Neural progenitor cell (in vitro differentiated cells): ENCODE data around the gene SPAG8. TPM values are rescaled to one million over a fixed set of nuclear protein-coding genes. Genes with fewer than 3 reads are reported as not detected.

Experiments
- DNase-seq: peaks from one replicate; pipeline ENCODE4 v3.0.0-alpha.2; 2016; ENCODE audit warnings: low spot score
- H2AFZ ChIP-seq: fragments of 200-600 bp; sonication (generic); replicated peaks from 2 replicates; pipeline ENCODE4 v1.6.1; 2016; ENCODE audit warnings: antibody characterized with exemption
- H3F3A ChIP-seq: fragments of 200-600 bp; sonication (generic); 2 replicates; pipeline ENCODE4 v1.6.1; 2016; ENCODE audit warnings: antibody characterized with exemption, low read depth
- H3K27ac ChIP-seq: fragments of 200-600 bp; sonication (generic); 2 replicates; pipeline ENCODE4 v1.5.1; 2016; ENCODE audit warnings: mild to moderate bottlenecking
- H3K27me3 ChIP-seq: fragments of 200-600 bp; sonication (generic); 2 replicates; pipeline ENCODE4 v1.6.1; 2016; ENCODE audit warnings: mild to moderate bottlenecking, moderate library complexity
- H3K36me3 ChIP-seq: fragments of 200-600 bp; sonication (generic); 2 replicates; pipeline ENCODE4 v1.5.1; 2016
- H3K4me1 ChIP-seq: fragments of 200-600 bp; sonication (generic); 2 replicates; pipeline ENCODE4 v1.6.1; 2016; ENCODE audit warnings: mixed run types
- H3K4me2 ChIP-seq: fragments of 200-600 bp; sonication (generic); 2 replicates; pipeline ENCODE4 v1.6.1; 2016
- H3K4me3 ChIP-seq: fragments of 200-600 bp; sonication (generic); 2 replicates; pipeline ENCODE4 v1.5.1; 2016
- H3K79me2 ChIP-seq: fragments of 200-600 bp; sonication (generic); 2 replicates; pipeline ENCODE4 v1.6.1; 2016; ENCODE audit warnings: low read depth
- H3K9ac ChIP-seq: fragments of 200-600 bp; sonication (generic); 2 replicates; pipeline ENCODE4 v1.6.1; 2016
- H3K9me3 ChIP-seq: fragments of 200-600 bp; sonication (generic); 2 replicates; pipeline ENCODE4 v1.5.1; 2016; ENCODE audit warnings: low read depth
- H4K20me1 ChIP-seq: fragments of 200-600 bp; sonication (generic); 2 replicates; pipeline ENCODE4 v1.6.1; 2016; ENCODE audit warnings: low read depth
- H3K27ac Mint-ChIP-seq: 3 replicates; pipeline ENCODE4 v1.8.0; 2021; ENCODE audit warnings: mixed read lengths
- H3K27me3 Mint-ChIP-seq: 2 replicates; pipeline ENCODE4 v1.8.0; 2022; ENCODE audit warnings: low read depth, mild to moderate bottlenecking, inconsistent platforms, moderate library complexity, mixed read lengths; ENCODE audit not compliant: insufficient read depth
- H3K36me3 Mint-ChIP-seq: 3 replicates; pipeline ENCODE4 v1.8.0; 2021; ENCODE audit warnings: mixed read lengths
- H3K4me1 Mint-ChIP-seq: 3 replicates; pipeline ENCODE4 v1.8.0; 2021; ENCODE audit warnings: mixed read lengths
- H3K4me3 Mint-ChIP-seq: 3 replicates; pipeline ENCODE4 v1.8.0; 2021; ENCODE audit warnings: mild to moderate bottlenecking, moderate library complexity, mixed read lengths
- H3K9me3 Mint-ChIP-seq: 3 replicates; pipeline ENCODE4 v1.8.0; 2020; ENCODE audit warnings: mixed read lengths
- EZH2 ChIP-seq: fragments of 200-600 bp; sonication (generic); IDR thresholded peaks from 2 replicates; pipeline ENCODE4 v1.6.1; 2017; ENCODE audit warnings: antibody characterized with exemption, mild to moderate bottlenecking, moderate library complexity
- EZH2phosphoT487 ChIP-seq: fragments of 200-600 bp; sonication (generic); IDR thresholded peaks from 2 replicates; pipeline ENCODE4 v1.6.1; 2017; ENCODE audit warnings: antibody characterized with exemption
- total RNA-seq: library from RNA; depleted of rRNA; stranded (reverse); fragments of >200 nt; gene quantifications from 2 replicates; pipeline ENCODE4 v1.2.3, GENCODE V29; 2015; ENCODE audit warnings: low replicate concordance
- TF ChIP-seq, protein P1 (sequence below): fragments of 200-600 bp; sonication (generic); IDR thresholded peaks from 2 replicates; pipeline ENCODE4 v1.5.1; 2017; ENCODE audit warnings: antibody characterized with exemption, mild to moderate bottlenecking

Gene SPAG8
- total RNA-seq, 1 donor from 2014 or later = 1.6 TPM

DNA sequence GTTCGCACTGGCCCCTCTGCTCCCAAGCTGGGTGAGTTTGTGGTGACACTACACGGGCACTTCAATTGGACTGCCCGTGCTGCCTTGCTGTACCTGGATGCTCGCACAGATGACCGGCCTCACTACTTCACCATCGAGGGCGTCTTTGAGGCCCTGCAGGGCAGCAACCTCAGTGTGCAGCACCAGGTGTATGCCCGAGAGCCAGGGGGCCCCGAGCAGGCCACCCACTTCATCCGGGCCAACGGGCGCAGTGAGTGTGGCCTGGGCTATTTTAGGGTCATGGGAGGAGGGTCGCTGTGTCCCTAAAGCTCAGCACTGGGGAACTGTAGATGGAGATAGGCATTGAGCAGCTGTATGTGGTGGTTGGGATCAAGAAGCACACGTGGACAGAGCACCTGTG lies 19.2 kb downstream of the SPAG8 start:
- Histone ChIP-seq H3K27ac (no peak overlapping the region), H3K9ac (no peak overlapping the region), H3K36me3 (no peaks in the 10 kb centered on the region), H3K4me3 (no peak overlapping the region), H3F3A (peaks cover 6% of the 10 kb centered on the region), H3K27me3 (no peaks in the 10 kb centered on the region), H3K79me2 (no peaks in the 10 kb centered on the region), H4K20me1 (no peaks in the 10 kb centered on the region), H3K9me3 (no peaks in the 10 kb centered on the region), H2AFZ (no peak overlapping the region), H3K4me1 (peaks cover 8% of the 10 kb centered on the region), H3K4me2 (no peak overlapping the region)
- H3K9me3 Mint-ChIP-seq = no peaks in the 10 kb centered on the region
- no peak for DNase-seq
- peaks cover 6% of the 10 kb centered on the region for H3K27me3 Mint-ChIP-seq
- H3K4me1 Mint-ChIP-seq = peaks cover 21% of the 10 kb centered on the region
- peak overlapping the region; percentile 72 for H3K4me3 Mint-ChIP-seq
- TF ChIP-seq EZH2phosphoT487 = no peak
- TF ChIP-seq, protein P1, sequence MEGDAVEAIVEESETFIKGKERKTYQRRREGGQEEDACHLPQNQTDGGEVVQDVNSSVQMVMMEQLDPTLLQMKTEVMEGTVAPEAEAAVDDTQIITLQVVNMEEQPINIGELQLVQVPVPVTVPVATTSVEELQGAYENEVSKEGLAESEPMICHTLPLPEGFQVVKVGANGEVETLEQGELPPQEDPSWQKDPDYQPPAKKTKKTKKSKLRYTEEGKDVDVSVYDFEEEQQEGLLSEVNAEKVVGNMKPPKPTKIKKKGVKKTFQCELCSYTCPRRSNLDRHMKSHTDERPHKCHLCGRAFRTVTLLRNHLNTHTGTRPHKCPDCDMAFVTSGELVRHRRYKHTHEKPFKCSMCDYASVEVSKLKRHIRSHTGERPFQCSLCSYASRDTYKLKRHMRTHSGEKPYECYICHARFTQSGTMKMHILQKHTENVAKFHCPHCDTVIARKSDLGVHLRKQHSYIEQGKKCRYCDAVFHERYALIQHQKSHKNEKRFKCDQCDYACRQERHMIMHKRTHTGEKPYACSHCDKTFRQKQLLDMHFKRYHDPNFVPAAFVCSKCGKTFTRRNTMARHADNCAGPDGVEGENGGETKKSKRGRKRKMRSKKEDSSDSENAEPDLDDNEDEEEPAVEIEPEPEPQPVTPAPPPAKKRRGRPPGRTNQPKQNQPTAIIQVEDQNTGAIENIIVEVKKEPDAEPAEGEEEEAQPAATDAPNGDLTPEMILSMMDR = no peak
- no peak for TF ChIP-seq EZH2
- no peak overlapping the region for H3K27ac Mint-ChIP-seq
- H3K36me3 Mint-ChIP-seq = no peaks in the 10 kb centered on the region

DNA sequence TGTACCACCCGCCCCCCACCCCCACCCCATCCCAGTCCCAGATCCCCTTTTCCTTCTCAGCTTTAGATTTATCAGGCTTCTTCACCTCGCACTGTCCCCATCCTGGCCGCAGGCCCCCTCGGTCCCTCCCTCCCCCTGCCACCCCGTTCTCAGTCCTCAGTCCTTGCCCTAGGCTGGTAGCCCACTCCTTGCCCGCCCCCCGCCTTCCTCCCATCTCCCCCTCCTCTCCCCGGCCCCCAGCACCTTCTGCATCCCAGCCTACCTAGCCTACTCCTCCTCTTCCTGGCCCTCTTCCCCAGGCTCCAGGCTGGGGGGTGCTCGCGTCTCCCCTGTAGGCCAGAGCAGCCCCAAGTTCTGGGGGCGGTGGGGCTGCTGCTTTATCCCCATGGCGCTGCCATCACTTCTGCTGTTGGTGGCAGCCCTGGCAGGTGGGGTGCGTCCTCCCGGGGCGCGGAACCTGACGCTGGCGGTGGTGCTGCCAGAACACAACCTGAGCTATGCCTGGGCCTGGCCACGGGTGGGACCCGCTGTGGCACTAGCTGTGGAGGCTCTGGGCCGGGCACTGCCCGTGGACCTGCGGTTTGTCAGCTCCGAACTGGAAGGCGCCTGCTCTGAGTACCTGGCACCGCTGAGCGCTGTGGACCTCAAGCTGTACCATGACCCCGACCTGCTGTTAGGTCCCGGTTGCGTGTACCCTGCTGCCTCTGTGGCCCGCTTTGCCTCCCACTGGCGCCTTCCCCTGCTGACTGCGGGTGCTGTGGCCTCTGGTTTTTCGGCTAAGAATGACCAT lies 19.8 kb downstream of the SPAG8 start:
- Histone ChIP-seq H3K9me3 (no peaks in the 10 kb centered on the region), H3K36me3 (no peaks in the 10 kb centered on the region), H3K27me3 (no peaks in the 10 kb centered on the region), H3K4me2 (peak overlapping the region; percentile 86), H3F3A (peaks cover 6% of the 10 kb centered on the region), H3K27ac (no peak overlapping the region), H4K20me1 (no peaks in the 10 kb centered on the region), H2AFZ (no peak overlapping the region), H3K4me3 (peak overlapping the region; percentile 51), H3K79me2 (no peaks in the 10 kb centered on the region), H3K4me1 (peaks cover 8% of the 10 kb centered on the region), H3K9ac (no peak overlapping the region)
- H3K27me3 Mint-ChIP-seq = peaks cover 6% of the 10 kb centered on the region
- no peak overlapping the region for H3K27ac Mint-ChIP-seq
- H3K4me1 Mint-ChIP-seq = peaks cover 20% of the 10 kb centered on the region
- H3K36me3 Mint-ChIP-seq = no peaks in the 10 kb centered on the region
- no peaks in the 10 kb centered on the region for H3K9me3 Mint-ChIP-seq
- H3K4me3 Mint-ChIP-seq = peak overlapping the region; percentile 72
- TF ChIP-seq, protein P1 = no peak
- TF ChIP-seq EZH2 (no peak), EZH2phosphoT487 (no peak)
- DNase-seq = no peak

DNA sequence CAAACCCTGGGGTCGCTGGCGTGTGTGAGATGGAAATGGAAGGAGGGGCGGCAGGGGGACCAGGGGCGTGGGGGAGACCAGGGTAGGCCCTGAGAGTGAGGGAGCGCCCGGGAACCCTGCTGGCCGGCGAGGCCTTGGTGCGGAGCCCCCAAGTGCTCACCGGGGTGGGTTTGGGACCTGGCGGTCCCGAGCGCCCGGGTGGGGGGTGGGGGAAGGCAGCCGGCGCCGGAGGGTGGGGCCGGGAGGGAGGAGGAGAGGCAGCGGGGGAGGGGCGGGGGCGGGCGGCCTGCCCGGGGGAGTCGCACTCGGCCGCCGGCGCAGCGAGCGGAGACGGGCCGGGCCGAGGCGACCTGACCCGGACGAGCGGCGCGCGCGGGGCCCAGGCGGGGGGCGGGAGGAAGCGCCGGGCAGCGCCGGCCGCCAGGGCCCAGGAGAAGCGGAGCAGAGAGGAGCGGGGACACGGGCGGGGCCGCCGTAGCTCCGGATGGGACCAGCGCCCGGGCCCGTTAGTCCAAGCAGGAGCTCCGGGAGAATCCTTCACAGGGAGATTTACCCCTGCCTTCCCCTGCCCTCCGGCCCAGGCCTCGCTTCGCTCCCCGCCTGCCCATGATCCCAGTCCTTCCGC lies 20.7 kb downstream of the SPAG8 start, which contains the start of gene NPR2:
NPR2 (plus strand) TSS at position 295 of the 625 bp plus-strand sequence. CDS start 818 bp downstream, outside the sequence.
- Mint-ChIP-seq H3K27ac (peak within 1 kb of the TSS; percentile 90), H3K4me1 (peaks cover 17% of the 10 kb centered on the region), H3K4me3 (peak within 1 kb of the TSS; percentile 80), H3K9me3 (no peaks in the 10 kb centered on the region), H3K27me3 (peaks cover 4% of the 10 kb centered on the region), H3K36me3 (no peaks in the 10 kb centered on the region)
- Histone ChIP-seq H3K9ac (no peak within 1 kb of the TSS), H3K4me1 (peaks cover 8% of the 10 kb centered on the region), H3K9me3 (no peaks in the 10 kb centered on the region), H3K79me2 (no peaks in the 10 kb centered on the region), H3K4me3 (peak within 1 kb of the TSS; percentile 51), H3K36me3 (no peaks in the 10 kb centered on the region), H4K20me1 (no peaks in the 10 kb centered on the region), H3F3A (peaks cover 6% of the 10 kb centered on the region), H2AFZ (peak within 1 kb of the TSS; percentile 15), H3K27ac (no peak within 1 kb of the TSS), H3K4me2 (peak within 1 kb of the TSS; percentile 86), H3K27me3 (no peaks in the 10 kb centered on the region)
- DNase-seq = peak; percentile 79
- TF ChIP-seq EZH2 = no peak
- TF ChIP-seq, protein P1 = no peak
- TF ChIP-seq EZH2phosphoT487 = no peak
